CD14-positive monocyte (primary cell): ENCODE measurements around the gene AIPL1. TPM values are rescaled to one million over a fixed set of nuclear protein-coding genes. Genes with fewer than 3 reads are reported as not detected.

Source experiments
- DNase-seq, 3 donors: peaks; one replicate each; pipeline ENCODE4 v3.0.0-alpha.2; 2011 to 2022
- H2AFZ ChIP-seq: 2 replicates; pipeline ENCODE4 v1.6.0; 2012; ENCODE audit warnings: mild to moderate bottlenecking, low read depth, low read length, inconsistent platforms; ENCODE audit not compliant: insufficient read depth, poor library complexity, severe bottlenecking
- H3K27ac ChIP-seq, 2 donors: 1 replicate in 1 of 2; 2 replicates in 1 of 2; pipeline ENCODE4 v1.5.1; 2012 to 2013; ENCODE audit warnings: low read length in 2 of 2, control low read depth in 1 of 2, inconsistent platforms in 1 of 2, low read depth in 1 of 2, mild to moderate bottlenecking in 1 of 2
- H3K27me3 ChIP-seq, 2 donors: one replicate each; pipeline versions ENCODE4 v1.6.0 to v1.6.1; 2011 to 2013; ENCODE audit warnings: low read length in 2 of 2; ENCODE audit not compliant: control insufficient read depth in 2 of 2, insufficient read depth in 2 of 2
- H3K36me3 ChIP-seq, 2 donors: replicated peaks in 1 of 2; 1 replicate in 1 of 2; 2 replicates in 1 of 2; pipeline versions ENCODE4 v1.5.1 to v1.6.1; 2012 to 2013; ENCODE audit warnings: low read length in 2 of 2, control low read depth in 1 of 2, inconsistent platforms in 1 of 2, mild to moderate bottlenecking in 1 of 2; ENCODE audit not compliant: insufficient read depth in 2 of 2, control insufficient read depth in 1 of 2
- H3K4me1 ChIP-seq, 2 donors: 1 replicate in 1 of 2; 2 replicates in 1 of 2; pipeline versions ENCODE4 v1.5.1 to v1.6.1; 2012 to 2013; ENCODE audit warnings: low read length in 2 of 2, control low read depth in 1 of 2, inconsistent platforms in 1 of 2, mild to moderate bottlenecking in 1 of 2, moderate library complexity in 1 of 2; ENCODE audit not compliant: insufficient read depth in 2 of 2, control insufficient read depth in 1 of 2
- H3K4me2 ChIP-seq: replicated peaks from 2 replicates; pipeline ENCODE3; 2012; ENCODE audit warnings: low read length, moderate library complexity, mild to moderate bottlenecking; ENCODE audit not compliant: poor library complexity, severe bottlenecking; ENCODE audit errors: extremely low read depth
- H3K4me3 ChIP-seq, 3 experiments: fragments of 200-600 bp in 1 of 3; sonication (generic) in 1 of 3; replicated peaks in 1 of 3; 1 replicate in 2 of 3; 2 replicates in 1 of 3; pipeline ENCODE4 v1.5.1; 2011 to 2013; ENCODE audit warnings: low read length in 3 of 3, mild to moderate bottlenecking in 3 of 3, control low read depth in 2 of 3, low read depth in 2 of 3, inconsistent platforms in 1 of 3, moderate library complexity in 1 of 3
- H3K79me2 ChIP-seq: 2 replicates; pipeline ENCODE4 v1.6.0; 2012; ENCODE audit warnings: mild to moderate bottlenecking, control low read depth, inconsistent platforms, low read length, moderate library complexity; ENCODE audit not compliant: insufficient read depth
- H3K9ac ChIP-seq: 2 replicates; pipeline ENCODE4 v1.6.0; 2017; ENCODE audit warnings: low read length, mild to moderate bottlenecking; ENCODE audit not compliant: insufficient read depth, poor library complexity, severe bottlenecking
- H3K9me3 ChIP-seq, 2 donors: replicated peaks in 1 of 2; 1 replicate in 1 of 2; 2 replicates in 1 of 2; pipeline versions ENCODE4 v1.5.1 to v1.6.1; 2012 to 2013; ENCODE audit warnings: low read length in 2 of 2, control low read depth in 1 of 2; ENCODE audit not compliant: control insufficient read depth in 1 of 2, insufficient read depth in 1 of 2
- H4K20me1 ChIP-seq: 2 replicates; pipeline ENCODE4 v1.6.0; 2012; ENCODE audit warnings: mild to moderate bottlenecking, low read length, control low read depth, moderate library complexity; ENCODE audit not compliant: insufficient read depth
- H3K27ac Mint-ChIP-seq, 7 donors: one replicate each; pipeline ENCODE4 v1.8.0; 2020; ENCODE audit warnings: mild to moderate bottlenecking in 7 of 7, mixed read lengths in 7 of 7, moderate library complexity in 6 of 7, inconsistent platforms in 2 of 7
- H3K27me3 Mint-ChIP-seq, 3 donors: one replicate each; pipeline ENCODE4 v1.8.0; 2021 to 2022; ENCODE audit warnings: low read depth in 3 of 3, mild to moderate bottlenecking in 3 of 3, mixed read lengths in 3 of 3, moderate library complexity in 3 of 3, inconsistent platforms in 1 of 3
- H3K36me3 Mint-ChIP-seq, 2 donors: one replicate each; pipeline ENCODE4 v1.8.0; 2020; ENCODE audit warnings: mixed read lengths in 2 of 2, inconsistent platforms in 1 of 2, mild to moderate bottlenecking in 1 of 2
- H3K4me1 Mint-ChIP-seq: one replicate; pipeline ENCODE4 v1.8.0; 2020; ENCODE audit warnings: mild to moderate bottlenecking, mixed read lengths
- H3K4me3 Mint-ChIP-seq, 2 donors: one replicate each; pipeline ENCODE4 v1.8.0; 2020; ENCODE audit warnings: mild to moderate bottlenecking in 2 of 2, mixed read lengths in 2 of 2, moderate library complexity in 1 of 2
- H3K9me3 Mint-ChIP-seq, 7 donors: one replicate each; pipeline ENCODE4 v1.8.0; 2020 to 2022; ENCODE audit warnings: mixed read lengths in 7 of 7, mild to moderate bottlenecking in 6 of 7, moderate library complexity in 6 of 7, inconsistent platforms in 2 of 7
- WGBS: methylation state at CpG from one replicate; pipeline ENCODE4 v1.1.5; 2013; ENCODE audit warnings: missing lambda C conversion rate; ENCODE audit not compliant: insufficient coverage; 5-methylcytosine and 5-hydroxymethylcytosine counted together
- intact Hi-C, 2 donors: fragments of 100-400 bp; cut with micrococcal nuclease; formaldehyde crosslinking; loops; one replicate each; pipeline versions ENCODE4 v1.15.0 to v1.15.1; 2023
- polyA plus RNA-seq, 3 donors: library from polyadenylated mRNA; depleted of rRNA in 1 of 3; unstranded in 2 of 3; stranded (reverse) in 1 of 3; fragments of 300-500 nt in 2 of 3; fragments of >200 nt in 1 of 3; fragmentation: Illumina TruSeq in 2 of 3; gene quantifications; 1 replicate in 2 of 3; 2 replicates in 1 of 3; pipeline ENCODE4 v1.2.3, GENCODE V29; 2012 to 2021
- TF ChIP-seq, protein P1 (sequence below): fragments of 200-600 bp; IDR thresholded peaks from one replicate; pipeline ENCODE4 v1.8.0; 2022; ENCODE audit warnings: antibody characterized with exemption, mild to moderate bottlenecking

Gene AIPL1
- polyA plus RNA-seq, 3 donors, result not detected

DNA sequence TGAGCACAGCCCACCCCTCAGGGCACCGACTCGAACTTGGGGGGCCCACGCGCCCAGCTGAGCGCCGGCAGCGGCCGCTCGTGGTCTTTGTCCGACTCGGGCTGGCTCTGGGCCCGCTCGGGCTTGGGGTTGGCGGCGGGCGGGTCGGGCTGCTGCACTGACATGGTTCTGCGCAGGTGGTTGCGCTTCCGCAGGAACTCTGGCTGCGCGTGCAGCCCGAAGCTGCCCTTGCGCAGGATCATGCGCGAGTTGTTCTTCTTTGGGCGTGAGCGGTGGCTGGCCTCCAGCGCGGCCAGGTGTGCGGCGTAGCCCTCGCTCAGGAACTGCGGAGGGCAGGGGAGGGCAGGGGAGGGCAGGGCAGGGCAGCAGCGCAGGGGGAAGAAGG lies 20.4 kb upstream of the AIPL1 start:
- WGBS, result 1% methylated on average over 28 of the region's 35 CpGs
- H3K4me1 Mint-ChIP-seq, result no peaks in the 10 kb centered on the region

GRCh38 chr17:6454495-6455320 lies 19.8 kb upstream of the AIPL1 start:
- H3K4me1 ChIP-seq, result peaks cover 5 to 6% of the 10 kb centered on the region in 2 donors
- Mint-ChIP-seq H3K9me3 (peaks cover 0 to 2% (median 0%) of the 10 kb centered on the region in 7 donors), H3K4me3 (peak overlapping the region in 1 of 2 donors; percentile 40), H3K27ac (no peak overlapping the region), H3K4me1 (no peaks in the 10 kb centered on the region), H3K27me3 (peaks cover 24 to 31% (median 25%) of the 10 kb centered on the region in 3 donors), H3K36me3 (peaks cover 21 to 28% of the 10 kb centered on the region in 2 donors)
- TF ChIP-seq, protein P1, sequence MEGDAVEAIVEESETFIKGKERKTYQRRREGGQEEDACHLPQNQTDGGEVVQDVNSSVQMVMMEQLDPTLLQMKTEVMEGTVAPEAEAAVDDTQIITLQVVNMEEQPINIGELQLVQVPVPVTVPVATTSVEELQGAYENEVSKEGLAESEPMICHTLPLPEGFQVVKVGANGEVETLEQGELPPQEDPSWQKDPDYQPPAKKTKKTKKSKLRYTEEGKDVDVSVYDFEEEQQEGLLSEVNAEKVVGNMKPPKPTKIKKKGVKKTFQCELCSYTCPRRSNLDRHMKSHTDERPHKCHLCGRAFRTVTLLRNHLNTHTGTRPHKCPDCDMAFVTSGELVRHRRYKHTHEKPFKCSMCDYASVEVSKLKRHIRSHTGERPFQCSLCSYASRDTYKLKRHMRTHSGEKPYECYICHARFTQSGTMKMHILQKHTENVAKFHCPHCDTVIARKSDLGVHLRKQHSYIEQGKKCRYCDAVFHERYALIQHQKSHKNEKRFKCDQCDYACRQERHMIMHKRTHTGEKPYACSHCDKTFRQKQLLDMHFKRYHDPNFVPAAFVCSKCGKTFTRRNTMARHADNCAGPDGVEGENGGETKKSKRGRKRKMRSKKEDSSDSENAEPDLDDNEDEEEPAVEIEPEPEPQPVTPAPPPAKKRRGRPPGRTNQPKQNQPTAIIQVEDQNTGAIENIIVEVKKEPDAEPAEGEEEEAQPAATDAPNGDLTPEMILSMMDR, result no peak
- intact Hi-C loops, result no loop called here
- H3K4me2 ChIP-seq, result peak overlapping the region; percentile 11
- H3K36me3 ChIP-seq, result peaks cover 2 to 12% of the 10 kb centered on the region in 2 donors
- peak overlapping the region; percentile 46 for H2AFZ ChIP-seq
- H3K4me3 ChIP-seq, result no peak overlapping the region
- no peaks in the 10 kb centered on the region for H3K79me2 ChIP-seq
- no peaks in the 10 kb centered on the region for H4K20me1 ChIP-seq
- H3K27me3 ChIP-seq, result peaks cover 7 to 17% of the 10 kb centered on the region in 2 donors
- H3K9ac ChIP-seq, result no peak overlapping the region
- no peak overlapping the region for H3K27ac ChIP-seq
- WGBS, result 50% methylated on average over 33 of the region's 35 CpGs
- H3K9me3 ChIP-seq, result no peaks in the 10 kb centered on the region
- DNase-seq, result no peak

More for the DNA sequence above, 20.4 kb upstream of the AIPL1 start:
- Mint-ChIP-seq H3K27ac (no peak overlapping the region), H3K36me3 (peaks cover 15 to 21% of the 10 kb centered on the region in 2 donors), H3K27me3 (peaks cover 24 to 32% (median 24%) of the 10 kb centered on the region in 3 donors), H3K9me3 (peaks cover 0 to 2% (median 0%) of the 10 kb centered on the region in 7 donors), H3K4me3 (peak overlapping the region in 1 of 2 donors; percentile 73)
- no peaks in the 10 kb centered on the region for H4K20me1 ChIP-seq
- intact Hi-C loops, result no loop called here
- no peaks in the 10 kb centered on the region for H3K9me3 ChIP-seq
- H3K79me2 ChIP-seq, result no peaks in the 10 kb centered on the region
- H3K4me2 ChIP-seq, result peak overlapping the region; percentile 11
- peak overlapping the region; percentile 46 for H2AFZ ChIP-seq
- no peak overlapping the region for H3K27ac ChIP-seq
- TF ChIP-seq, protein P1, result no peak
- H3K9ac ChIP-seq, result no peak overlapping the region
- H3K4me3 ChIP-seq, result no peak overlapping the region
- H3K36me3 ChIP-seq, result peaks cover 0 to 6% of the 10 kb centered on the region in 2 donors
- peaks cover 5 to 6% of the 10 kb centered on the region in 2 donors for H3K4me1 ChIP-seq
- peaks cover 7 to 17% of the 10 kb centered on the region in 2 donors for H3K27me3 ChIP-seq
- DNase-seq, result peak in 2 of 3 donors; percentile 2 to 14
